Cardiac muscle cell (in vitro differentiated cells and primary cell): ENCODE data around the gene ENTREP1. TPM values are rescaled to one million over a fixed set of nuclear protein-coding genes. Genes with fewer than 3 reads are reported as not detected.

Experiments
- DNase-seq, 2 donors: peaks; one replicate each; pipeline versions ENCODE4 v3.0.0 to v3.0.0-alpha.2; 2010 to 2017; ENCODE audit warnings: low read depth in 1 of 2, low spot score in 1 of 2
- H3K27ac ChIP-seq: fragments of 200-600 bp; sonication (generic); 2 replicates; pipeline ENCODE4 v1.5.1; 2016
- H3K27me3 ChIP-seq: fragments of 200-600 bp; sonication (generic); 2 replicates; pipeline ENCODE4 v1.6.0; 2016; ENCODE audit warnings: control low read depth
- H3K36me3 ChIP-seq: fragments of 200-600 bp; sonication (generic); 2 replicates; pipeline ENCODE4 v1.5.1; 2016; ENCODE audit warnings: control low read depth
- H3K4me1 ChIP-seq: fragments of 200-600 bp; sonication (generic); 2 replicates; pipeline ENCODE4 v1.8.1; 2017; ENCODE audit warnings: low read depth, mild to moderate bottlenecking, mixed run types
- H3K4me3 ChIP-seq: fragments of 200-600 bp; sonication (generic); 2 replicates; pipeline ENCODE4 v1.5.1; 2016; ENCODE audit warnings: mild to moderate bottlenecking
- H3K9me3 ChIP-seq: fragments of 200-600 bp; sonication (generic); 2 replicates; pipeline ENCODE4 v1.5.1; 2017; ENCODE audit warnings: low read depth, mild to moderate bottlenecking, control low read depth
- CTCF ChIP-seq: IDR thresholded peaks from 2 replicates; pipeline ENCODE4 v1.5.1; 2012; ENCODE audit warnings: low read depth, mild to moderate bottlenecking, low read length
- polyA plus RNA-seq: library from polyadenylated mRNA; unstranded; fragments of >200 nt; fragmentation: Nextera tagmentation; extraction: Ambion mirVana; gene quantifications from 2 replicates; pipeline ENCODE4 v1.2.1, GENCODE V29; 2016
- total RNA-seq: library from RNA; depleted of rRNA; stranded (reverse); fragments of >200 nt; gene quantifications from 2 replicates; pipeline ENCODE4 v1.2.3, GENCODE V29; 2016

ENTREP1 gene
- total and polyA plus RNA-seq, 2 experiments from 2014 or later, result 176 to 180 TPM

- Histone ChIP-seq H3K27me3 (no peaks in the 10 kb centered on the region), H3K36me3 (peaks cover 35% of the 10 kb centered on the region), H3K27ac (no peak overlapping the region), H3K4me3 (no peak overlapping the region), H3K9me3 (no peaks in the 10 kb centered on the region), H3K4me1 (peaks cover 39% of the 10 kb centered on the region)
- TF ChIP-seq CTCF, result no peak
- no peak for DNase-seq
Observed at GRCh38 chr9:69332067-69332685, 7.2 kb downstream of the ENTREP1 start.

GRCh38 chr9:69333716-69334115 is 8.7 kb downstream of the ENTREP1 start:
- Histone ChIP-seq H3K27me3 (no peaks in the 10 kb centered on the region), H3K4me3 (no peak overlapping the region), H3K27ac (no peak overlapping the region), H3K4me1 (peaks cover 45% of the 10 kb centered on the region), H3K36me3 (peaks cover 49% of the 10 kb centered on the region), H3K9me3 (no peaks in the 10 kb centered on the region)
- DNase-seq, result no peak
- TF ChIP-seq CTCF, result no peak

DNA sequence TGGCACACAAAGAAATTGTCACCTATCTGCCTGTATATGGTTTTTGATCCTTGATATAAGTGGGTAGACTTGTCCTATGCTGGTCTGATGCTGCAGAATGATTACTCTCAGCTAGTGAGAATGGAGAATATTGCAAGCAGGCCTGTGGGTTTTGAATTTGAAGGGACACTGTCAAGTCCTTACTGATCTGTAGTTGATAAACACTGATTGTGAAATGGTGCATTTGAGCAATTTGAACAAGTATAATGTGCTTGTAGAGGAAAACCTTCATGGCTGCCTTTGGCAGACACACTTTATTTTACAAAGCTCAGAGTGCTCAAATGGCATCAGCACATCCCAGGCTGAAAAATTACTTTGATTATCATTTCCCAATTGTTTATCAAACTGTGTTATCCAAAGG is 9.3 kb downstream of the ENTREP1 start:
- no peaks in the 10 kb centered on the region for H3K27me3 ChIP-seq
- H3K4me3 ChIP-seq, result no peak overlapping the region
- H3K4me1 ChIP-seq, result peaks cover 39% of the 10 kb centered on the region
- DNase-seq, result no peak
- no peak for TF ChIP-seq CTCF
- no peaks in the 10 kb centered on the region for H3K9me3 ChIP-seq
- H3K27ac ChIP-seq, result no peak overlapping the region
- H3K36me3 ChIP-seq, result peaks cover 48% of the 10 kb centered on the region

GRCh38 chr9:69339620-69340019 is 14.6 kb downstream of the ENTREP1 start:
- no peaks in the 10 kb centered on the region for H3K9me3 ChIP-seq
- no peaks in the 10 kb centered on the region for H3K27me3 ChIP-seq
- DNase-seq, result no peak
- peak overlapping the region; percentile 82 for H3K27ac ChIP-seq
- H3K4me3 ChIP-seq, result no peak overlapping the region
- H3K36me3 ChIP-seq, result peaks cover 40% of the 10 kb centered on the region
- no peak for TF ChIP-seq CTCF
- peaks cover 45% of the 10 kb centered on the region for H3K4me1 ChIP-seq

DNA sequence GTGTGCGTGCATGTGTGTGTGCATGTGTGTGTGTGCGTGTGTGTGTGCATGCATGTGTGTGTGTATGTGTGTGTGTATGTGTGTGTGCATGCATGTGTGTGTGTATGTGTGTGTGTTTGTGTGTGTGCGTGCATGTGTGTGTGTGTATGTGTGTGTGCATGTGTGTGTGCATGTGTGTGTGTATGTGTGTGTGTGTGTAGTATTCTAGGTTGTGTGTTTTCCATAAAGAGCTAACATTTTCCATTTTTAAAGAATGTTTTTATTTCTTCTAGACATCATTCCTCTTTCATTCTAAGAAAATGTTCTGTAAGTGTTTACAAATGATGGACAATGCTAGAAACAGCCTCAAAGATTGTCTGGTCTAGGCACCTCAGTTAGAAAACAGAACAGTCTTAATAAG is 15.6 kb downstream of the ENTREP1 start:
- H3K9me3 ChIP-seq, result no peaks in the 10 kb centered on the region
- peaks cover 40% of the 10 kb centered on the region for H3K36me3 ChIP-seq
- peak overlapping the region; percentile 59 for H3K27ac ChIP-seq
- H3K27me3 ChIP-seq, result no peaks in the 10 kb centered on the region
- no peak for DNase-seq
- peaks cover 45% of the 10 kb centered on the region for H3K4me1 ChIP-seq
- H3K4me3 ChIP-seq, result no peak overlapping the region
- TF ChIP-seq CTCF, result no peak
